HUDEP-2 (cell line): ENCODE data around the gene SV2C.

ENCODE experiments used
- DNase-seq, 76 experiments: peaks; one replicate each; lab custom pipeline; 2025; ENCODE audit not compliant: unreplicated experiment in 76 of 76; lab: John Stamatoyannopoulos, UW

SV2C gene

GRCh38 chr5:76372323-76373054, 289.3 kb downstream of the SV2C start:
- DNase-seq: peak in 71 of 76 experiments; percentile 3 to 85 (median 49)

- no peak for DNase-seq
These were observed 293.1 kb downstream of the SV2C start for GRCh38 chr5:76376148-76376865.

- DNase-seq: peak in 32 of 76 experiments; percentile 2 to 70 (median 21)
These were observed 293.7 kb downstream of the SV2C start for GRCh38 chr5:76376866-76377230.

- DNase-seq: no peak
These were observed 295.2 kb downstream of the SV2C start for GRCh38 chr5:76378355-76378754.

- DNase-seq: no peak
These were observed 296.1 kb downstream of the SV2C start for GRCh38 chr5:76379316-76379715.

- DNase-seq: no peak
These were observed 296.7 kb downstream of the SV2C start for GRCh38 chr5:76379855-76380254.

GRCh38 chr5:76380346-76381066, 297.3 kb downstream of the SV2C start:
- DNase-seq: peak in 11 of 76 experiments; percentile 7 to 34 (median 18)

- no peak for DNase-seq
These were observed 300.1 kb downstream of the SV2C start for GRCh38 chr5:76383126-76383832.

GRCh38 chr5:76384189-76384588, 301.0 kb downstream of the SV2C start:
- DNase-seq: no peak

- no peak for DNase-seq
These were observed 301.5 kb downstream of the SV2C start for GRCh38 chr5:76384705-76385104.

GRCh38 chr5:76385540-76385939, 302.4 kb downstream of the SV2C start:
- no peak for DNase-seq

GRCh38 chr5:76386360-76386759, 303.2 kb downstream of the SV2C start:
- no peak for DNase-seq

- DNase-seq: no peak
These were observed 305.1 kb downstream of the SV2C start for GRCh38 chr5:76388236-76388635.

- DNase-seq: no peak
These were observed 305.8 kb downstream of the SV2C start for GRCh38 chr5:76388791-76389512.

GRCh38 chr5:76389513-76390154, 306.5 kb downstream of the SV2C start:
- no peak for DNase-seq

GRCh38 chr5:76391014-76391413, 307.8 kb downstream of the SV2C start:
- no peak for DNase-seq

- no peak for DNase-seq
These were observed 310.0 kb downstream of the SV2C start for GRCh38 chr5:76393035-76393680.

- DNase-seq: no peak
These were observed 314.0 kb downstream of the SV2C start for GRCh38 chr5:76397200-76397599.

GRCh38 chr5:76399268-76399667, 316.1 kb downstream of the SV2C start:
- DNase-seq: no peak
